HG03066 (cell line): ENCODE results near the gene ST8SIA6.

Experiments
- ATAC-seq: cut with Tn5 transposase; IDR thresholded peaks from one replicate; pipeline ENCODE4 v1.9.1; 2021; ENCODE audit warnings: low read depth; ENCODE audit not compliant: unreplicated experiment

The ST8SIA6 gene

DNA sequence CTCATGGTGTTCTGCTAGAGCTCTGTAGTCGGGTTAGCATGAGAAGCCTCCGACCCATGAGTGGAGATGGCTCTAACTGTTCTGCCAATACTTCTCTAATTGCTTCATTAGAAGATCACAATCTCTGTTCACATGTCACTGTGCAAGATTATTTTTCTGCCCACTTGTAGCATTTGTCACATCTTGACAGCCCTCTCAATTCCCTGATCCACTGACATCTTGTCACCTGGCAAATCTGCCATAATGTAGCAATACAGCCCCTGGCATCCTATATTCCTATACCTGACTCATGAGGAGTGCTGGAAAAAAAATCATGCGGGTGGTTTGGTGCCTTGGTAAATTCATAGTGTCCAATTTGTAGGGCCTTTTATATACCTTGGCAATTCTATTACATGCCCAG lies 58.4 kb downstream of the ST8SIA6 start:
- no peak for ATAC-seq

- ATAC-seq, result no peak
Observed at GRCh38 chr10:17394854-17395253, 59.5 kb downstream of the ST8SIA6 start.

- no peak for ATAC-seq
Observed at GRCh38 chr10:17387861-17388503, 66.4 kb downstream of the ST8SIA6 start.

DNA sequence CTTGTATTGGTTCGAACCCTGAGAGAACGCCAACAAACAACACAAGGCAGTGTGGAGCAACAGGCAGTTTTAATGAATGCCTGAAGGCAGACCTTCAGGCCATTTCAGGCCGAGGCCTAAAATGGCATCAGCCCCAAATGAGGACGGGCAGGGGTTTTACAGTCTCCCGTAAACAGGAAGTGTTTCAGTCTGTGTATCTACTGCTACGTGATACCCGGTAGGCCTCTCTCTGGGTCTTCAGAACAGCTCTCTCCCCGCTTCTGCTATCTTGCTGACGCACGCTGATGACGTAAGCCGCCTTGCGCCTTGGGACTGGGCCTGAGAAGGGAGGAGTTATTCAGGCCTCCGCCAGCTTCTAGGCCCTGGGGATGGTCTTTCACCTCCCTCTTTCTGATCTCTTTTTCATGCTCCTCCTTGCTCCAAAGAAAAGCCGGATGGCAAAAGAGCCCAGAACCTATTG lies 67.7 kb downstream of the ST8SIA6 start:
- no peak for ATAC-seq

GRCh38 chr10:17386021-17386420 lies 68.4 kb downstream of the ST8SIA6 start:
- no peak for ATAC-seq

DNA sequence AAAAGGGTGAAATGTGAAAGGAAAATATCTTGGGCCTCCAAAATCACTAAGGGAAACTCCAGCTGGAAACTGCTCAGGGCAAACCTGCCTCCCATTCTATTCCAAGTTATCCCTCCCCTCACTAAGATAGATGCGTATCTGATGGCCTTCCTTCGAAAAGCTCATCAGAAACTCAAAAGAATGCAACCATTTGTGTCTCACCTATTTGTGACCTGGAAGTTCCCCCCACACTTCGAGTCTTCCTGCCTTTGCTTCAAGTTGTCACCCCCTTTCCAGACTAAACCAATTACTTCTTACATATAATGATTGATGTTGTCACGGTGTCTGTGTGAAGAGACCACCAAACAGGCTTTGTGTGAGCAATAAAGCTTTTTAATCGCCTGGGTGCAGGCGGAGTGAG lies 69.3 kb downstream of the ST8SIA6 start:
- no peak for ATAC-seq

DNA sequence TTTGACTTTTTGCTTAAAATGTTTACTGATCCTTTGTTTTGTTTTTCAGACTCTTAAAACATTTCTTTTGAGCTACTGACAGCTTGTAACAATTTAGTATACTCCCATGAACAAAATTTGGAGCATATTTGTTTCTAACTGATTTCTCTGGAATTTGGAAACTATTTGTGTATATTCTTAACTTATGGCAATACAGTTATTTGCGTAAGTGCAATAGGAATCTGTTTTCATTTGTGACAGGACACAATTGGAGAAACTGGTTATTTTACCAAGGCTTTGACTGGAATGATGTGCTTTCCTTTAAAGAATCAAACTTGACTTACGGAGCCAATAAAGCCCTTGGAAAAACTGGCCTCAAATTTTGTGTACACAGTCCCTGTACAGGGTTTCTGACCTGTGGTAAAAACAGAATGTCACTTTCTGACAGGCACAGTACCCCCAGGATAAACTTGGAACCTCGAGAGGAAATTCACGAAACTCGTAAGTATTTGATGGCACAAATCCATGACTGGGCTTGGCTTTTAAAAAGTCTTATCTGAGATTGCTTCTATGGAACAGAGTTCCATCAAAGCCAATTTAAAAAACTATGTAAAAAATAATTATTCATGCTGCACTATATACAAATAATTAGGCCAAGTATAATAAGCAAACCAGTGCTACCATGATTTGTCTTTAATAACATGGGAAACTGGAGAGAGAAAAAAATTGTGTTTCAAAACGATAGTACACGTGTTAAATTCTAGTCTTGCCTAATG lies 70.4 kb downstream of the ST8SIA6 start:
- ATAC-seq, result no peak

- no peak for ATAC-seq
Observed at GRCh38 chr10:17381502-17382142, 72.8 kb downstream of the ST8SIA6 start.

GRCh38 chr10:17380888-17381287 lies 73.5 kb downstream of the ST8SIA6 start:
- ATAC-seq, result no peak

DNA sequence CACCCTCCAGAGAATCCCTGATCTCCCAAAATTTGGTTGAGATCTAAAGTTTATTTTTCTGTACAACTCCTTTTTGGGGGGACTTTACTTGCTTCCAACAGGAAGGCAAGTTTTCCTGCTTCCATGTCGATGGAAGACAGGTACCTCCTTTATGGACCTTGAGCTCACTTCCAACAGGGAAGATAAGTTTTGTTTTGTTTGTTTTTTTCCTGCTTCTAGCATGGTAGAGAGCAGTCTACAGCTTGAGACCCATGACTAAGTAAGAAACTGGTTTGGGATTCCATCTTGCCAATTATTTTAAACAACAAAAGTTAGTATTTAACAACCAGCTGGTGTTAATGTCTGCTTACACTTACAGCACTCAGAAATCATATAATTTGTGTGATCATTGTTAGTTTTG lies 74.4 kb downstream of the ST8SIA6 start:
- no peak for ATAC-seq

DNA sequence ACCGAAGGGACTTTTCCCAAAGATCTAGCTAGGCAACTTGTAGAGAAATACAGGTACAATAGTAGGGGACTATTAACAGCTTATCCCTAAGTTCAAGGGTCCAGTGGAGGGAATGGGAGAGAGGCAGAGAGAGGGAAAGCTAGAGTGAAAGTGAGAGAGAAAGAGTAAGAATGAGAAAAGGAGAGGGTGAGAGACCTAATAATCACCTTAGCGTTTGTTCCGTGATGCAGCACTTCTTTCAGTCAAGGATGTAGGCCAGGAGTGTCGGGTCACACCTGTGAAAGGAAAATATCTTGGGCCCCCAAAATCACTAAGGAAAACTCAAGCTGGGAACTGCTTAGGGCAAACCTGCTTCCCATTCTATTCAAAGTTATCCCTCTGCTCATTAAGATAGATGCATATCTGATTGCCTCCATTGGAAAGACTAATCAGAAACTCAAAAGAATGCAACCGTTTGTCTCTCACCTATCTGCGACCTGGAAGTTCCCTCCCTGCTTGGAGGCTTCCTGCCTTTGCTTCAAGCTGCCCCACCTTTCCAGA lies 75.2 kb downstream of the ST8SIA6 start:
- ATAC-seq, result no peak

- ATAC-seq, result no peak
Observed at GRCh38 chr10:17375936-17376584, 78.3 kb downstream of the ST8SIA6 start.

DNA sequence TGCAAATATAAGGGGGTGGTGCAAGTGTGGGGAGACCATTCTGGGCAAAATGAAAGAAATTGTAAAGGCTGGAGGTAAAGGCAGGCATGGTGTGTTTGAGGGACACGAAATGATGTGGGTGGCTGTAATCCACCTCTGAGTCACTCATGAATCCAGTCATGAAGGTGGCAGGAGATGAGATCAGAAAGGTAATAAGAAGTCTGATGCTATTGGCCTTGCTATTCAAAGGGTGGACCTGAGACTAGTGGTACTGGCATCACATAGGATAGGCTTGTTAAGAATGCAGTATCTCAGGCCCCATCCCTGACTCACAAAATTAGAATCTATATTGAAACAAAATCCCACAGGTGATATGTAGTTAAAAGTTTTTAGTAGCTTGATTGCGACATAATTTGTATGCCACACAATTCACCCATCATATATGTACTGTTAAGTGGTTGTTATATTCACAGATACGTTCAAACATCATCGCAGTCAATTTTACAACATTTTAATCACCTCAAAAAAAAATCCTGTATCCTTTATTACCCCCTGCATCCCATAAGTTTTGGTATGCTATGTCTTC lies 85.6 kb downstream of the ST8SIA6 start:
- ATAC-seq, result no peak

DNA sequence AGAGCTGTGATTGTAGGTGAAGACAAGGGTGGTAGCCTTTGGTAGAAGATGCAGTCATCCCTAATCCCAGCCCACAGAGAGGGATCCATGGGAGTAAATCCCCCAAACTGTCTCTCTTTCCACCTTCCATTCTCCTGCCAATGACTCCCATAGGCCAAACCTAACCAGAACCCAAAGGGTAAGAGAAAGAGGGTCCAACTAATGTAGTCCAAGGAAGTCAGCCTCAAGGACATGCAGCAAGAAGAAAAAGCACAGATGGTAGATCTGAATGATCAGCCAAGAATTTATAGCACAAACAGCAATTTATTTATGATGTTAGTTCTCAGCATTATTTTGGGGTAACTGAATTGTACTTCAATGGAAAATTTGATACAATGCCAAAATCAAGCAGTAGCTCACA lies 87.7 kb downstream of the ST8SIA6 start:
- no peak for ATAC-seq

DNA sequence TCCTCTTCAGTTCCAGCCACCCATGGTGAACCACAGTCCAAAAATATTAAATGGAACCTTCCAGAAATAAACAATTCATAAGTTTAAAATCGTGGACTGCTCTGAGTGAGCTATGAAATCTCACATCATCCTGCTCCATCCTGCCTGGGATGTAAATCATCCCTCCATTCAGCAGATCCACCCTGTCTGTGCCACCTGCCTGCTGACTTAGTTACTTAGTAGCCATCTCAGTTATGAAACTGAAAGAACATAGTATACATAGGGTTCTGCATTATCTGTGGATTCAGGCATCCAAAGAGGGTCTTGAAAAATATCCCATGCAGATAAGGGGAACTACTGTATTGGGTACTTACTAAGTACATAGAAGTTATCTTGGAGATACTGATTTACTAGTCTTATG lies 89.0 kb downstream of the ST8SIA6 start:
- ATAC-seq, result no peak

- no peak for ATAC-seq
Observed at GRCh38 chr10:17358461-17358860, 95.9 kb downstream of the ST8SIA6 start.

DNA sequence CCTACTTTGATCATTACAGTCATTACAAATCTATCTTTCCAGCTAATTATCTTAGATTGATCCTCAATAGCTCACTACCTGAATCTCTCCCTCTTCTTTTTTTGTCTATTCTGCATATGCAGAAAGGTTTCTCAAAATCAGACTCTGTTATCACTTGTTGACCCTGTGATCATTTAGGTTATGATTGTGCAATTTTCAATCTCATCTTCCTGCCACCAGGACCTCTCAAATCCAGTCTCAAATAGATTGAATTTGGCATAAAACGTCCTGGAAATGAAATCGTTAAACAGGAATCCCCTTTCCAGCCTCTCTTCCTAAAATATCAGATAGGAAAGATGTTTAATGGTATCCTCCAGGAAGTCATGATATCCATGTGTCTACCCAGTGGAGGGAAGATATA lies 96.6 kb downstream of the ST8SIA6 start:
- ATAC-seq, result no peak

- no peak for ATAC-seq
Observed at GRCh38 chr10:17356820-17357219, 97.6 kb downstream of the ST8SIA6 start.

- no peak for ATAC-seq
Observed at GRCh38 chr10:17354781-17355180, 99.6 kb downstream of the ST8SIA6 start.

DNA sequence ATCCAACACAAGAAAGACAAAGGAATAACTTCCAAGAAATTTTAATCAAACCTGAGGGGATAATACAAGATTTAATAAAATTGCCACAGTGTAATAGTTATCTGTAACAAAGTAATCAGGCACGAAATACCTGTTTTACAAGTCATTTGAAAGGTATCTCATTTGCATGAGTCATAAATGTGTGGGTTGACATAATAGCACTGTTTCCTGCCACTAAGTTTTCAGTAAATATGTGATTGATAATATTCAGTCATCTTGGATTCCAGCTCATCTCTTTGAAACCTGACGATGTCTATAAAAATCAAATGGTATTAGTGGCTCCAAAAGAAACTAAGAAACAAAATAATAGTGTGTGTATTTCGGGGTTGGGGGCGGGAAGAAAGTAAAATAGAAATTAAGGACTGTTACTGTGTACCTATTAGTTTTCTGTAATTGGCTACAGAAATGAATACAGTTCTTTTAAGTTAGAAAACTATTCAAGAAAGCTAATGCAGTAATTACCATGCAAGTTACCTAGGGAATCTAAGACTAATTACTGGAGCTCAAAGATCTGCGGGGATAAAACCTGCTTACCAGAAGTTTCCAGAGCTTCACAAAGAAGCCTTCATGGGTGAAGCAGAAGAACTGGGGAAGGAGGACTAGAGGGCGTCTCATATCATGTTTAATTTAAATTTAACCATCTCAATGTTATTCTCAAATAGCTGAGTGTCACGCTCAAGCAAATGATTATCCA lies 100.7 kb downstream of the ST8SIA6 start:
- no peak for ATAC-seq
